ENCODE measurements around the gene EPHB1. TPM values are rescaled to one million over a fixed set of nuclear protein-coding genes. Genes with fewer than 3 reads are reported as not detected.
A peak's percentile ranks its signal among the peaks of the same experiment; 100 is the strongest.

EPHB1 gene
- total RNA-seq, 1 donor from 2014 or later: 16.3 TPM

DNA sequence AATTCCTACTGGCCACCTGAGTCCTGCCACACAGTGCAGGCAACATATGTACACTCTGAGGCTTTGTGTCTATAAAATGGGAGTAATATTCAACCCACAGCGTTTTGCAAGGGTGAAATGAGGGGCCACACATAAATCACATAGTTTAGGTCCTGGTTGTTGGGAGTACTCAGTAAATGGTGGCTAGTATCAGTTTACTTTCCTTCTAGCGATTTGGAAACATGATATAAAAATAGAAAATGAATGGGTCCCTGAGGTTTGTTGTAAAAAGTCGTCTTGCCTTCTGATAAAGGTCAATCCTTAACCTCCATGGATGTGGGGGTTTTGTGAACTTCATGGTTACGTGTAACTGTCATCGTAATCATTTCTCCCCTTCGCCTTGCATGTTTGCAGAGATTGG lies 472.4 kb downstream of the EPHB1 start:
- Mint-ChIP-seq H3K27ac (ENCODE audit: unreplicated experiment) (no peak overlapping the region), H3K4me1 (ENCODE audit: low read depth, unreplicated experiment) (peaks cover 23% of the 10 kb centered on the region), H3K27me3 (ENCODE audit: unreplicated experiment) (peaks cover 3% of the 10 kb centered on the region), H3K4me3 (ENCODE audit: unreplicated experiment) (no peak overlapping the region), H3K9me3 (ENCODE audit: unreplicated experiment) (no peaks in the 10 kb centered on the region), H3K36me3 (ENCODE audit: unreplicated experiment) (no peaks in the 10 kb centered on the region)
- TF ChIP-seq, protein P1, sequence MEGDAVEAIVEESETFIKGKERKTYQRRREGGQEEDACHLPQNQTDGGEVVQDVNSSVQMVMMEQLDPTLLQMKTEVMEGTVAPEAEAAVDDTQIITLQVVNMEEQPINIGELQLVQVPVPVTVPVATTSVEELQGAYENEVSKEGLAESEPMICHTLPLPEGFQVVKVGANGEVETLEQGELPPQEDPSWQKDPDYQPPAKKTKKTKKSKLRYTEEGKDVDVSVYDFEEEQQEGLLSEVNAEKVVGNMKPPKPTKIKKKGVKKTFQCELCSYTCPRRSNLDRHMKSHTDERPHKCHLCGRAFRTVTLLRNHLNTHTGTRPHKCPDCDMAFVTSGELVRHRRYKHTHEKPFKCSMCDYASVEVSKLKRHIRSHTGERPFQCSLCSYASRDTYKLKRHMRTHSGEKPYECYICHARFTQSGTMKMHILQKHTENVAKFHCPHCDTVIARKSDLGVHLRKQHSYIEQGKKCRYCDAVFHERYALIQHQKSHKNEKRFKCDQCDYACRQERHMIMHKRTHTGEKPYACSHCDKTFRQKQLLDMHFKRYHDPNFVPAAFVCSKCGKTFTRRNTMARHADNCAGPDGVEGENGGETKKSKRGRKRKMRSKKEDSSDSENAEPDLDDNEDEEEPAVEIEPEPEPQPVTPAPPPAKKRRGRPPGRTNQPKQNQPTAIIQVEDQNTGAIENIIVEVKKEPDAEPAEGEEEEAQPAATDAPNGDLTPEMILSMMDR (IDR thresholded peaks at IDR 0.05; ENCODE audit: partially characterized antibody, unreplicated experiment): no peak
- DNase-seq: no peak

DNA sequence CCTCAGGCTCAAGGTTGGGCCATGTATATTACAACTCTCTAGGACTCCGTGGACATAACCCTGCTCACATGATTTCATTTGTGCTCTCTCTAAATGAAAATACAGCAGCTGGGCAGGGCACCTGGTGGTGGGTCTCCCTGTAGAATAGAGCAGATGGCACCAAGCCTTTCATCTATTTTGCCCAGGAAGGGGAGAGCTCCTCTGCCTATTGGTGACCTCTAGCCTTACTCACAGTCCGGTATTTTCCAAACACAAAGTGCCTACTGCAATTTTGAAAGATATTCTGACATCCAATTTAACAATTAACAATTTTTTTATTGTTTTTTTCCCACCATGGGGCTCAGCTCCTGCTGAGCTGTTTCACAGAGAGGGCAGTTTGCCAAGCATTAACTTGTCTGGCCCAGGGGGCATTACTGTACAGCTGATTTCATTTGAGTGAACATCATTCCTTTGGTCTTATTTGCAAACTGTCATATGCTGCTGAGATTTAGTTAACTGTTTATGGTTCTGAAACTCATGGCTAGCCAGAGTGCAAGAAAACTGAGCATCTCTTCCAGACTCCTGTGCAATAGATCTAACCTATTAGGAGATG lies 474.0 kb downstream of the EPHB1 start:
- no peaks in the 10 kb centered on the region for H3K9me3 Mint-ChIP-seq (ENCODE audit: unreplicated experiment)
- H3K4me3 Mint-ChIP-seq (ENCODE audit: unreplicated experiment): no peak overlapping the region
- peaks cover 23% of the 10 kb centered on the region for H3K4me1 Mint-ChIP-seq (ENCODE audit: low read depth, unreplicated experiment)
- no peaks in the 10 kb centered on the region for H3K36me3 Mint-ChIP-seq (ENCODE audit: unreplicated experiment)
- no peak overlapping the region for H3K27ac Mint-ChIP-seq (ENCODE audit: unreplicated experiment)
- TF ChIP-seq, protein P1 (IDR thresholded peaks at IDR 0.05; ENCODE audit: partially characterized antibody, unreplicated experiment): no peak
- DNase-seq: no peak
- H3K27me3 Mint-ChIP-seq (ENCODE audit: unreplicated experiment): peaks cover 3% of the 10 kb centered on the region

DNA sequence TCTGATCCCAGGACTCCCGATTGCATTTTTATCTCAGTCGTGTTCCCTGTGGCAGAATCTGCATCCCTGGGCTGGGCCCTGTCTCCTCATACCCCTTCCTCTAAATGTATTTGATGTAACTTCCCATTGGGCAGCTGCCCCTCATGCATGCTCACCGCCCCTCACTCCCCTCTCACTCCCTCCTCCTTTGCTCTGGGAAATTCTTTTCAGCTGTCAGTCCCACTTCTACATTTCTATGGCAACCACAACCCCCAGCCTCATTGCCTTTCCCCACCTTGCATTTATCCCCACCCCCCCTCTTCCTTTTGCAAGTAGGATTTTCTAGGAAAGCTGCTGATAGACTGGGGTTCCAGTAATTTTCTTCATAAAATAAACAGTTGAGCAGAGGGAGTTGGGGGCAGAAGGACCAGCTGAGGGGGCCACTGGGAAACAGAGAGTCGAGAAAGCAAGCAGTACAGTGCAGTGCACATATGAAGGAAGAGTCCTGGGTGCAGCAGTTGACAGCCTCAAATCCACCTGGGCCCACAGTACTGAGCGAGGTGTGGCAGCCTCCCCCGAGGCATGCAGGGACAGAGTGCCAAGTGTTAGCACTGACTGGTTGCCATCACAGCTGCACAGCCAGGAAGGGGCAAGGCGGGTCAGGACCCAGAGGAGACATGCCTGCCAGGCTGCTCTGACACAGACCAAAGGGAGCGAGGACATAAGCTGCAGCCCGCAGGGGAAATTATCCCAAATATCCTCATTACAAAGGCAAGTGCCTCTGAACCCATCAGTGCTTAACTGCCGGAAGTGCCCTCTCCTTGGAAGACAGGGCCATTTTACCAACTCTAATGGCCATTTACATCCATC lies 476.3 kb downstream of the EPHB1 start:
- TF ChIP-seq, protein P1 (IDR thresholded peaks at IDR 0.05; ENCODE audit: partially characterized antibody, unreplicated experiment): no peak
- Mint-ChIP-seq H3K27me3 (ENCODE audit: unreplicated experiment) (peaks cover 3% of the 10 kb centered on the region), H3K36me3 (ENCODE audit: unreplicated experiment) (no peaks in the 10 kb centered on the region), H3K4me3 (ENCODE audit: unreplicated experiment) (peak overlapping the region; percentile 64), H3K9me3 (ENCODE audit: unreplicated experiment) (no peaks in the 10 kb centered on the region), H3K4me1 (ENCODE audit: low read depth, unreplicated experiment) (peaks cover 23% of the 10 kb centered on the region), H3K27ac (ENCODE audit: unreplicated experiment) (peak overlapping the region; percentile 48)
- DNase-seq: peak; percentile 39

DNA sequence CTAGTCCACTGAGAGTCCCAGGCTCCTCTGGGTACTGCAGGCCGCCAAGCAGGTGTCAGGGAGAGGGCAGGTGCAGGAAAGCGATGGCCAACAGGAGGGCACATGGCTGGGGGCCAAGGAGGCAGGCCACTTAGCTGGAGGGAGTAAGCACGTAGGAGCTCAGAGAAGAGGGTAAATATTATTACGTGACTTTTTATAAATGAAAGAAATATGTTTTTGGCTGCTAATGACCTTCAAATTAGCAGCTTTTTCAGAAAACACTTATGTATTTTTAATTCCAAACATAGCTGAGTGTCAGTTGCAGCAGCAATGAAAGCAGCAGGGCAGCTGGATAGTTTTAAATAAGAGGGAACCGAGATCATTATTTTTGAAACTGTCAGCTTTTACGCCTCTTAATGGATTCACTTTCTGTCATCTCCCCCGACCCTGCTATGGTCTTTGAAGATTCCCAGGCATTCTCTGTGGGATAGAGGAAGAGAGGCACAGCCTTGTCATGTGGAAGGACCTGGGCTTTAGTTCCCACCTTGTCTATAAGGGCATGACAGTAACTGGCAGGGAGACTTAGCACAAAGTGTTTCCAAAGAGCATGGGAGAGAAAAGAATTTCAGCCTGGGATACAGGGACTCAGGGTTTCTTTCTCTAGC lies 477.1 kb downstream of the EPHB1 start:
- peaks cover 3% of the 10 kb centered on the region for H3K27me3 Mint-ChIP-seq (ENCODE audit: unreplicated experiment)
- H3K4me1 Mint-ChIP-seq (ENCODE audit: low read depth, unreplicated experiment): peaks cover 23% of the 10 kb centered on the region
- TF ChIP-seq, protein P1 (IDR thresholded peaks at IDR 0.05; ENCODE audit: partially characterized antibody, unreplicated experiment): no peak
- DNase-seq: peak; percentile 29
- no peak overlapping the region for H3K27ac Mint-ChIP-seq (ENCODE audit: unreplicated experiment)
- H3K36me3 Mint-ChIP-seq (ENCODE audit: unreplicated experiment): no peaks in the 10 kb centered on the region
- H3K4me3 Mint-ChIP-seq (ENCODE audit: unreplicated experiment): peak overlapping the region; percentile 64
- H3K9me3 Mint-ChIP-seq (ENCODE audit: unreplicated experiment): no peaks in the 10 kb centered on the region

Data from glutamatergic neuron (in vitro differentiated cells).